Measurements from ENCODE around the gene SHROOM2. TPM values are rescaled to one million over a fixed set of nuclear protein-coding genes. Genes with fewer than 3 reads are reported as not detected.
"Not testable (repeated sequence)": the region's sequence is repeated elsewhere in the genome, so short reads cannot be mapped to it uniquely, and the experiment has no call there.

SHROOM2 gene
- total RNA-seq, 1 donor from 2014 or later = 2.1 TPM

DNA sequence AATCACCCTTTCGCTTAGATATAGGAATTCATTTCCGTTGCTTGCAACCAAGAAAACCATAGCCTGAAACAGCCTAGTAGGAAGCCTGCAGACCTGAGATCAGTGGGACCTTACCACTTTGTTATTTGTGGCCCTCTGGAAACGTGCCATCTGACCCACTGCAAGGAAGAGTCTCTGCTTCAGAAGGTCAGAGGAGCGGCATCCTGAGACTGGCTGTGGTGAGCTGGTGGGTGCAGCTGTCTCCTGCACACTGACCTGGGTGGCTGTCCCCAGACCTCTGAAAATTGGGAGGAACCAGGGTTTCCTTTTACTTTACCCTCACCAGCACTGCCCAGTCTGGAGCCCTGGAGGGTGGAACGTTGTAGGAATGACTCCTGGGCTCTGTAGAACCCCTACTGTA is 18.2 kb downstream of the SHROOM2 start:
- no peaks in the 10 kb centered on the region for H3K36me3 ChIP-seq (ENCODE audit: control insufficient read depth in 3 of 3, insufficient read depth in 3 of 3, low read length in 3 of 3)
- H3K4me1 ChIP-seq (ENCODE audit: control insufficient read depth in 3 of 3, insufficient read depth in 3 of 3, low read length in 3 of 3) = no peaks in the 10 kb centered on the region

GRCh38 chrX:9805956-9806355 is 19.7 kb downstream of the SHROOM2 start:
- no peaks in the 10 kb centered on the region for H3K27me3 ChIP-seq (ENCODE audit: control insufficient read depth in 3 of 3, insufficient read depth in 3 of 3, low read length in 3 of 3)
- H3K4me3 ChIP-seq (ENCODE audit: low read length in 3 of 3) = no peak overlapping the region
- no peaks in the 10 kb centered on the region for H3K9me3 ChIP-seq (ENCODE audit: control insufficient read depth in 3 of 3, low read length in 3 of 3)
- no peaks in the 10 kb centered on the region for H3K36me3 ChIP-seq (ENCODE audit: control insufficient read depth in 3 of 3, insufficient read depth in 3 of 3, low read length in 3 of 3)
- no peak overlapping the region for H3K27ac ChIP-seq (ENCODE audit: low read depth, low read length)
- no peaks in the 10 kb centered on the region for H3K4me1 ChIP-seq (ENCODE audit: control insufficient read depth in 3 of 3, insufficient read depth in 3 of 3, low read length in 3 of 3)
- no peak overlapping the region for H3K9ac ChIP-seq (ENCODE audit: low read depth in 1 of 3, low read length in 3 of 3)

More for the DNA sequence above, 18.2 kb downstream of the SHROOM2 start:
- Histone ChIP-seq H3K9ac (ENCODE audit: low read depth in 1 of 3, low read length in 3 of 3) (no peak overlapping the region), H3K9me3 (ENCODE audit: control insufficient read depth in 3 of 3, low read length in 3 of 3) (no peaks in the 10 kb centered on the region), H3K4me3 (ENCODE audit: low read length in 3 of 3) (no peak overlapping the region), H3K27me3 (ENCODE audit: control insufficient read depth in 3 of 3, insufficient read depth in 3 of 3, low read length in 3 of 3) (no peaks in the 10 kb centered on the region), H3K27ac (ENCODE audit: low read depth, low read length) (no peak overlapping the region)

- Histone ChIP-seq H3K9ac (ENCODE audit: low read depth in 1 of 3, low read length in 3 of 3) (no peak overlapping the region), H3K4me3 (ENCODE audit: low read length in 3 of 3) (no peak overlapping the region), H3K4me1 (ENCODE audit: control insufficient read depth in 3 of 3, insufficient read depth in 3 of 3, low read length in 3 of 3) (no peaks in the 10 kb centered on the region), H3K36me3 (ENCODE audit: control insufficient read depth in 3 of 3, insufficient read depth in 3 of 3, low read length in 3 of 3) (no peaks in the 10 kb centered on the region), H3K27ac (ENCODE audit: low read depth, low read length) (no peak overlapping the region), H3K9me3 (ENCODE audit: control insufficient read depth in 3 of 3, low read length in 3 of 3) (no peaks in the 10 kb centered on the region), H3K27me3 (ENCODE audit: control insufficient read depth in 3 of 3, insufficient read depth in 3 of 3, low read length in 3 of 3) (no peaks in the 10 kb centered on the region)
Observed at GRCh38 chrX:9807355-9808182, 21.3 kb downstream of the SHROOM2 start.

- not testable (repeated sequence) for H3K36me3 ChIP-seq (ENCODE audit: control insufficient read depth in 3 of 3, insufficient read depth in 3 of 3, low read length in 3 of 3); H3K27me3 ChIP-seq (ENCODE audit: control insufficient read depth in 3 of 3, insufficient read depth in 3 of 3, low read length in 3 of 3); H3K4me1 ChIP-seq (ENCODE audit: control insufficient read depth in 3 of 3, insufficient read depth in 3 of 3, low read length in 3 of 3); H3K4me3 ChIP-seq (ENCODE audit: low read length in 3 of 3); H3K9me3 ChIP-seq (ENCODE audit: control insufficient read depth in 3 of 3, low read length in 3 of 3); H3K9ac ChIP-seq (ENCODE audit: low read depth in 1 of 3, low read length in 3 of 3); H3K27ac ChIP-seq (ENCODE audit: low read depth, low read length)
Observed at GRCh38 chrX:9809876-9810275, 23.6 kb downstream of the SHROOM2 start.

DNA sequence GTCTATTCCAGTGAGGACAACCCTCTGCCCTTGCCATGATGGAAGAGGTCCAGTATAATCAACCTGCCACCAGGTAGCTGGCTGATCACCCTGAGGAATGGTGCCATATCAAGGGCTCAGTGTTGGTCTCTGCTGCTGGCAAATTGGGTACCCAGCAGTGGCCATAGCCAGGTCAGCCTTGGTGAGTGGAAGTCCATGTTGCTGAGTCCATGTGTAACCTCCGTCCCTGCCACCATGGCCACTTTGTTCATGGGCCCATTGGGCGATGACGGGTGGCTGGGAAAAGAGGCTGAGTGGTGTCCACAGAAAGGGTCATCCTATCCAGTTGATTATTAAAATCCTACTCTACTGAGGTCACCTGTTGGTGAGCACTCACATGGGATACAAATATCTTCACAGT is 24.9 kb downstream of the SHROOM2 start:
- H3K4me3 ChIP-seq (ENCODE audit: low read length in 3 of 3); H3K27me3 ChIP-seq (ENCODE audit: control insufficient read depth in 3 of 3, insufficient read depth in 3 of 3, low read length in 3 of 3); H3K4me1 ChIP-seq (ENCODE audit: control insufficient read depth in 3 of 3, insufficient read depth in 3 of 3, low read length in 3 of 3); H3K9me3 ChIP-seq (ENCODE audit: control insufficient read depth in 3 of 3, low read length in 3 of 3); H3K36me3 ChIP-seq (ENCODE audit: control insufficient read depth in 3 of 3, insufficient read depth in 3 of 3, low read length in 3 of 3); H3K9ac ChIP-seq (ENCODE audit: low read depth in 1 of 3, low read length in 3 of 3); H3K27ac ChIP-seq (ENCODE audit: low read depth, low read length): not testable (repeated sequence)

DNA sequence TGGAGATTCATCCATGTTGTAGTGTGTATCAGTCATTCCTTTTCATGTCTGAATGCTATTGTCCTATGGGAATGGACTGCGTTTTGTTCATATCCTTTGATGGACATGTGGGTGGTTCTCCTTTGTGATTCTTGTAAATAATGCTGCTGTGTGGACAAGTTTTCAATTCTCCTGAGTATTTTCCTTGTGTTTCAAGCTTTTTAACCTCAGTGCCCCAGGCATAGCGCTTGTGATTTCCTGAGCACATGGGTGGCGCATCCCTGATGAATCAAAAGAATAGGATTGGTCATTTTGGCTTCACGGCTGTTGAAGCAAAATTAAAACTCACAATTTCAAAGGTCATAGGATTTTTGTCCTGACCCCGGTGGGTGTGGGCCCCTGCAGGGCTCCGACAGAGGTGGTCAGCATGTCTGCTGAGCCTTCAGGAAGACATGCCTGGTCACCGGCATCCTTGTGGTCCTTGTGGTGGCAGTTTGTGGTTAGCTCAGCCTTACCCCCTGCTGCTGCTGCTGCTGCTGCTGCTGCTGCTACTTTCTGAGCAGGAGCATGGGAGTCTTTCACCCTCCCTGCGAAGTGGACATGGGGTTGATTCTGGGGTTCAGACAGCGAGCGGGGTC is 30.0 kb downstream of the SHROOM2 start:
- Histone ChIP-seq H3K9me3 (ENCODE audit: control insufficient read depth in 3 of 3, low read length in 3 of 3) (no peaks in the 10 kb centered on the region), H3K4me3 (ENCODE audit: low read length in 3 of 3) (no peak overlapping the region), H3K36me3 (ENCODE audit: control insufficient read depth in 3 of 3, insufficient read depth in 3 of 3, low read length in 3 of 3) (no peaks in the 10 kb centered on the region), H3K4me1 (ENCODE audit: control insufficient read depth in 3 of 3, insufficient read depth in 3 of 3, low read length in 3 of 3) (no peaks in the 10 kb centered on the region), H3K27me3 (ENCODE audit: control insufficient read depth in 3 of 3, insufficient read depth in 3 of 3, low read length in 3 of 3) (no peaks in the 10 kb centered on the region), H3K9ac (ENCODE audit: low read depth in 1 of 3, low read length in 3 of 3) (no peak overlapping the region), H3K27ac (ENCODE audit: low read depth, low read length) (no peak overlapping the region)

DNA sequence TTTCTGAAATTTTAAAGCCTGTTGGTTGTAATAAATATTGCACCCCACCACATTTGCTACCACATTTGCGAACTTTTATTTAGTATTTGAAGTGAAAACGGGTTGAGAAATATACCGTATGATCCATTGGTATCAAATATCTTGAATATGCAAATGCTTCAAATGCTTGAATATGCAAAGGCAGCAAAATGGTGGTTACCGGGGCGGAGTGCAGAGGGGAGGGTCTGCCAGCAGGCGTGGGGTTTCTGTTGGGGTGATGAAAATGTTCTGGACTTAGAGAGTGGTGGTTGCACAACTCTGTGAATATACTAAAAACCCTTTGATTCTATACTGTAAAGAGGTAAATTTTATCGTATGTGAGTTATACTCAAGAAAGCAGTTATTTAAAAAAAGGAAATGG is 35.3 kb downstream of the SHROOM2 start:
- H3K9me3 ChIP-seq (ENCODE audit: control insufficient read depth in 3 of 3, low read length in 3 of 3) = no peaks in the 10 kb centered on the region
- no peaks in the 10 kb centered on the region for H3K4me1 ChIP-seq (ENCODE audit: control insufficient read depth in 3 of 3, insufficient read depth in 3 of 3, low read length in 3 of 3)
- no peaks in the 10 kb centered on the region for H3K36me3 ChIP-seq (ENCODE audit: control insufficient read depth in 3 of 3, insufficient read depth in 3 of 3, low read length in 3 of 3)
- H3K27me3 ChIP-seq (ENCODE audit: control insufficient read depth in 3 of 3, insufficient read depth in 3 of 3, low read length in 3 of 3) = peaks cover 0 to 5% (median 3%) of the 10 kb centered on the region in 3 donors
- no peak overlapping the region for H3K27ac ChIP-seq (ENCODE audit: low read depth, low read length)
- H3K4me3 ChIP-seq (ENCODE audit: low read length in 3 of 3) = no peak overlapping the region
- no peak overlapping the region for H3K9ac ChIP-seq (ENCODE audit: low read depth in 1 of 3, low read length in 3 of 3)

- H3K27me3 ChIP-seq (ENCODE audit: control insufficient read depth in 3 of 3, insufficient read depth in 3 of 3, low read length in 3 of 3) = peaks cover 0 to 5% (median 3%) of the 10 kb centered on the region in 3 donors
- H3K9ac ChIP-seq (ENCODE audit: low read depth in 1 of 3, low read length in 3 of 3) = no peak overlapping the region
- H3K27ac ChIP-seq (ENCODE audit: low read depth, low read length) = no peak overlapping the region
- H3K4me1 ChIP-seq (ENCODE audit: control insufficient read depth in 3 of 3, insufficient read depth in 3 of 3, low read length in 3 of 3) = no peaks in the 10 kb centered on the region
- H3K9me3 ChIP-seq (ENCODE audit: control insufficient read depth in 3 of 3, low read length in 3 of 3) = no peaks in the 10 kb centered on the region
- no peaks in the 10 kb centered on the region for H3K36me3 ChIP-seq (ENCODE audit: control insufficient read depth in 3 of 3, insufficient read depth in 3 of 3, low read length in 3 of 3)
- H3K4me3 ChIP-seq (ENCODE audit: low read length in 3 of 3) = no peak overlapping the region
Observed at GRCh38 chrX:9824554-9824953, 38.3 kb downstream of the SHROOM2 start.

- Histone ChIP-seq H3K9me3 (ENCODE audit: control insufficient read depth in 3 of 3, low read length in 3 of 3) (no peaks in the 10 kb centered on the region), H3K36me3 (ENCODE audit: control insufficient read depth in 3 of 3, insufficient read depth in 3 of 3, low read length in 3 of 3) (no peaks in the 10 kb centered on the region), H3K9ac (ENCODE audit: low read depth in 1 of 3, low read length in 3 of 3) (no peak overlapping the region), H3K4me3 (ENCODE audit: low read length in 3 of 3) (no peak overlapping the region), H3K27me3 (ENCODE audit: control insufficient read depth in 3 of 3, insufficient read depth in 3 of 3, low read length in 3 of 3) (peaks cover 0 to 5% (median 3%) of the 10 kb centered on the region in 3 donors), H3K4me1 (ENCODE audit: control insufficient read depth in 3 of 3, insufficient read depth in 3 of 3, low read length in 3 of 3) (no peaks in the 10 kb centered on the region), H3K27ac (ENCODE audit: low read depth, low read length) (no peak overlapping the region)
Observed at GRCh38 chrX:9825129-9825790, 39.0 kb downstream of the SHROOM2 start.

GRCh38 chrX:9825966-9826365 is 39.7 kb downstream of the SHROOM2 start:
- Histone ChIP-seq H3K27ac (ENCODE audit: low read depth, low read length) (no peak overlapping the region), H3K27me3 (ENCODE audit: control insufficient read depth in 3 of 3, insufficient read depth in 3 of 3, low read length in 3 of 3) (peaks cover 0 to 5% (median 3%) of the 10 kb centered on the region in 3 donors), H3K4me1 (ENCODE audit: control insufficient read depth in 3 of 3, insufficient read depth in 3 of 3, low read length in 3 of 3) (no peaks in the 10 kb centered on the region)

More at GRCh38 chrX:9825966-9826365, 39.7 kb downstream of the SHROOM2 start:
- Histone ChIP-seq H3K4me3 (ENCODE audit: low read length in 3 of 3) (no peak overlapping the region), H3K36me3 (ENCODE audit: control insufficient read depth in 3 of 3, insufficient read depth in 3 of 3, low read length in 3 of 3) (no peaks in the 10 kb centered on the region), H3K9ac (ENCODE audit: low read depth in 1 of 3, low read length in 3 of 3) (no peak overlapping the region), H3K9me3 (ENCODE audit: control insufficient read depth in 3 of 3, low read length in 3 of 3) (no peaks in the 10 kb centered on the region)
